WI38 (cell line): ENCODE results near the gene NDRG4.

Experiments used
- H3K4me3 ChIP-seq: 2 replicates; pipeline ENCODE4 v1.5.1; 2011; ENCODE audit warnings: low read depth, mild to moderate bottlenecking, control low read depth, low read length
- CTCF ChIP-seq: IDR thresholded peaks from 2 replicates; pipeline ENCODE4 v1.5.1; 2012; ENCODE audit warnings: low read depth, mild to moderate bottlenecking, control low read depth, low read length

Gene NDRG4

GRCh38 chr16:58508671-58509251 lies 8.8 kb downstream of the NDRG4 start:
- TF ChIP-seq CTCF: no peak
- H3K4me3 ChIP-seq: no peak overlapping the region

GRCh38 chr16:58509256-58510096 lies 9.5 kb downstream of the NDRG4 start:
- TF ChIP-seq CTCF: no peak
- H3K4me3 ChIP-seq: no peak overlapping the region

GRCh38 chr16:58510097-58510775 lies 10.3 kb downstream of the NDRG4 start:
- H3K4me3 ChIP-seq: no peak overlapping the region
- no peak for TF ChIP-seq CTCF

GRCh38 chr16:58510776-58511628 lies 11.1 kb downstream of the NDRG4 start:
- H3K4me3 ChIP-seq: no peak overlapping the region
- no peak for TF ChIP-seq CTCF

- peak; percentile 60 for TF ChIP-seq CTCF
These were observed 12.2 kb downstream of the NDRG4 start for GRCh38 chr16:58511933-58512815.

GRCh38 chr16:58513874-58514273 lies 13.9 kb downstream of the NDRG4 start:
- TF ChIP-seq CTCF: no peak
- H3K4me3 ChIP-seq: no peak overlapping the region

More at GRCh38 chr16:58511933-58512815, 12.2 kb downstream of the NDRG4 start:
- H3K4me3 ChIP-seq: no peak overlapping the region
